Ishikawa (cell line): Measurements from ENCODE around the gene SH3BP2.

Source experiments
- CREB1 ChIP-seq: IDR thresholded peaks from 2 replicates; pipeline ENCODE4 v1.6.1; 2012; ENCODE audit warnings: low read depth
- EP300 ChIP-seq: IDR thresholded peaks from 2 replicates; pipeline ENCODE4 v1.6.1; 2012; ENCODE audit warnings: borderline replicate concordance
- RAD21 ChIP-seq: IDR thresholded peaks from 2 replicates; pipeline ENCODE4 v1.6.1; 2012; ENCODE audit warnings: low read depth
- TAF1 ChIP-seq: IDR thresholded peaks from 2 replicates; pipeline ENCODE4 v1.6.1; 2012; ENCODE audit warnings: low read depth, mild to moderate bottlenecking
- TCF12 ChIP-seq: IDR thresholded peaks from 2 replicates; pipeline ENCODE4 v1.6.1; 2012; ENCODE audit warnings: low read depth
- YY1 ChIP-seq: IDR thresholded peaks from 2 replicates; pipeline ENCODE4 v1.6.1; 2012; ENCODE audit warnings: low read depth
- TF ChIP-seq, protein P1 (sequence below): IDR thresholded peaks from 2 replicates; pipeline ENCODE4 v1.6.1; 2012; ENCODE audit warnings: low read depth, mild to moderate bottlenecking

DNA sequence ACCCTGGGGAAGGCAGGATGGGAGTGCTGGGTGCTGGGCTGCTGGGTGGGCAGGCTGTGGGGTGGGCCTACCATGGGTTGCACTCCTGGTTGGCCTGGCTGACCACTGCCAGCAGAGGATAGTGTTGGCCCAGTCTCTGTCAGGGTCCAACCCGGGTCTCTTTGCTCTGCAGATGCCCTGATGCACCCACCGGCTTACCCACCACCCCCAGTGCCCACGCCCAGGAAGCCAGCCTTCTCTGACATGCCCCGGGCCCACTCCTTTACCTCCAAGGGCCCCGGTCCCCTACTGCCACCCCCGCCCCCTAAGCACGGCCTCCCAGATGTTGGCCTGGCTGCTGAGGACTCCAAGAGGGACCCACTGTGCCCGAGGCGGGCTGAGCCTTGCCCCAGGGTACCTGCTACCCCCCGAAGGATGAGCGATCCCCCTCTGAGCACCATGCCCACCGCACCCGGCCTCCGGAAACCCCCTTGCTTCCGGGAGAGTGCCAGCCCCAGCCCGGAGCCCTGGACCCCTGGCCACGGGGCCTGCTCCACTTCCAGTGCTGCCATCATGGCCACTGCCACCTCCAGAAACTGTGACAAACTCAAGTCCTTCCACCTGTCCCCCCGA, 36.5 kb downstream of the SH3BP2 start:
- TF ChIP-seq RAD21 (no peak), YY1 (no peak), TCF12 (no peak), TAF1 (no peak), EP300 (no peak), CREB1 (no peak)
- TF ChIP-seq, protein P1, sequence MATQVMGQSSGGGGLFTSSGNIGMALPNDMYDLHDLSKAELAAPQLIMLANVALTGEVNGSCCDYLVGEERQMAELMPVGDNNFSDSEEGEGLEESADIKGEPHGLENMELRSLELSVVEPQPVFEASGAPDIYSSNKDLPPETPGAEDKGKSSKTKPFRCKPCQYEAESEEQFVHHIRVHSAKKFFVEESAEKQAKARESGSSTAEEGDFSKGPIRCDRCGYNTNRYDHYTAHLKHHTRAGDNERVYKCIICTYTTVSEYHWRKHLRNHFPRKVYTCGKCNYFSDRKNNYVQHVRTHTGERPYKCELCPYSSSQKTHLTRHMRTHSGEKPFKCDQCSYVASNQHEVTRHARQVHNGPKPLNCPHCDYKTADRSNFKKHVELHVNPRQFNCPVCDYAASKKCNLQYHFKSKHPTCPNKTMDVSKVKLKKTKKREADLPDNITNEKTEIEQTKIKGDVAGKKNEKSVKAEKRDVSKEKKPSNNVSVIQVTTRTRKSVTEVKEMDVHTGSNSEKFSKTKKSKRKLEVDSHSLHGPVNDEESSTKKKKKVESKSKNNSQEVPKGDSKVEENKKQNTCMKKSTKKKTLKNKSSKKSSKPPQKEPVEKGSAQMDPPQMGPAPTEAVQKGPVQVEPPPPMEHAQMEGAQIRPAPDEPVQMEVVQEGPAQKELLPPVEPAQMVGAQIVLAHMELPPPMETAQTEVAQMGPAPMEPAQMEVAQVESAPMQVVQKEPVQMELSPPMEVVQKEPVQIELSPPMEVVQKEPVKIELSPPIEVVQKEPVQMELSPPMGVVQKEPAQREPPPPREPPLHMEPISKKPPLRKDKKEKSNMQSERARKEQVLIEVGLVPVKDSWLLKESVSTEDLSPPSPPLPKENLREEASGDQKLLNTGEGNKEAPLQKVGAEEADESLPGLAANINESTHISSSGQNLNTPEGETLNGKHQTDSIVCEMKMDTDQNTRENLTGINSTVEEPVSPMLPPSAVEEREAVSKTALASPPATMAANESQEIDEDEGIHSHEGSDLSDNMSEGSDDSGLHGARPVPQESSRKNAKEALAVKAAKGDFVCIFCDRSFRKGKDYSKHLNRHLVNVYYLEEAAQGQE: no peak
